Middle frontal gyrus (tissue), 1 donor: ENCODE results near the gene FUT6.

ENCODE experiments used
- DNase-seq: peaks from one replicate; pipeline ENCODE4 v3.0.0-alpha.2; 2015; ENCODE audit warnings: low spot score; ENCODE audit errors: extremely low spot score

FUT6 gene

GRCh38 chr19:5805462-5806132 lies 33.9 kb downstream of the FUT6 start:
- no peak for DNase-seq

GRCh38 chr19:5804516-5805461 lies 34.7 kb downstream of the FUT6 start, which contains the start of gene NRTN:
NRTN (plus strand) TSS chr19:5805067; CDS start chr19:5824166, 19,099 bp downstream.
- DNase-seq, result no peak

GRCh38 chr19:5803752-5804515 lies 35.6 kb downstream of the FUT6 start:
- no peak for DNase-seq

GRCh38 chr19:5803441-5803751 lies 36.1 kb downstream of the FUT6 start:
- DNase-seq, result no peak

GRCh38 chr19:5801796-5802619 lies 37.5 kb downstream of the FUT6 start:
- no peak for DNase-seq

- DNase-seq, result no peak
Measured at GRCh38 chr19:5800361-5801270, 38.9 kb downstream of the FUT6 start.

GRCh38 chr19:5799247-5800241 lies 40.0 kb downstream of the FUT6 start:
- DNase-seq, result no peak

- no peak for DNase-seq
Measured at GRCh38 chr19:5798244-5798643, 41.3 kb downstream of the FUT6 start.

- no peak for DNase-seq
Measured at GRCh38 chr19:5795382-5795919, 44.1 kb downstream of the FUT6 start.

- no peak for DNase-seq
Measured at GRCh38 chr19:5793188-5793587, 46.3 kb downstream of the FUT6 start.

- no peak for DNase-seq
Measured at GRCh38 chr19:5792224-5792623, 47.3 kb downstream of the FUT6 start.

- DNase-seq, result peak; percentile 94
Measured at GRCh38 chr19:5790559-5791520, 48.7 kb downstream of the FUT6 start, which contains the start of gene DUS3L. DUS3L (minus strand) TSS chr19:5791163; CDS start chr19:5791141, 22 bp downstream.

- DNase-seq, result no peak
Measured at GRCh38 chr19:5789886-5790558, 49.5 kb downstream of the FUT6 start.

- DNase-seq, result no peak
Measured at GRCh38 chr19:5789351-5789761, 50.1 kb downstream of the FUT6 start.

GRCh38 chr19:5788422-5788821 lies 51.1 kb downstream of the FUT6 start:
- no peak for DNase-seq

GRCh38 chr19:5787409-5788182 lies 51.9 kb downstream of the FUT6 start:
- no peak for DNase-seq
